Body of pancreas (tissue), 4 donors: ENCODE data around the gene E4F1. TPM values are rescaled to one million over a fixed set of nuclear protein-coding genes. Genes with fewer than 3 reads are reported as not detected.
A peak's percentile ranks its signal among the peaks of the same experiment; 100 is the strongest.

Experiments used
- ATAC-seq: fragments of 150-250 bp; one replicate; pipeline ENCODE4 v1.9.1; 2016
- DNase-seq, 4 donors: peaks; one replicate each; pipeline ENCODE4 v3.0.0-alpha.2; 2019
- H3K27ac ChIP-seq, 4 donors: fragments of 200-600 bp; sonication (generic); 1 replicate in 3 of 4; 2 replicates in 1 of 4; pipeline versions ENCODE4 v1.5.1 to v1.6.1; 2016 to 2019; ENCODE audit warnings: mild to moderate bottlenecking in 1 of 4, mixed read lengths in 1 of 4, moderate library complexity in 1 of 4
- H3K27me3 ChIP-seq, 2 donors: fragments of 200-600 bp; sonication (generic); one replicate each; pipeline ENCODE4 v1.6.0; 2016; ENCODE audit warnings: mild to moderate bottlenecking in 1 of 2
- H3K36me3 ChIP-seq, 2 donors: fragments of 200-600 bp; sonication (generic); replicated peaks in 1 of 2; 2 replicates each; pipeline ENCODE4 v1.5.1; 2016; ENCODE audit warnings: low read depth in 2 of 2; ENCODE audit not compliant: insufficient read depth in 1 of 2
- H3K4me1 ChIP-seq: fragments of 200-600 bp; sonication (generic); one replicate; pipeline ENCODE4 v1.6.0; 2016
- H3K4me3 ChIP-seq, 2 donors: fragments of 200-600 bp; sonication (generic); 1 replicate in 1 of 2; 2 replicates in 1 of 2; pipeline ENCODE4 v1.5.1; 2016 to 2019
- H3K9me3 ChIP-seq, 3 donors: fragments of 200-600 bp; sonication (generic); 1 replicate in 2 of 3; 2 replicates in 1 of 3; pipeline ENCODE4 v1.5.1; 2016
- POLR2A ChIP-seq, 3 donors: fragments of 450-650 bp; IDR thresholded peaks; one replicate each; pipeline ENCODE4 v1.6.1; 2016; ENCODE audit warnings: antibody characterized with exemption in 3 of 3, mild to moderate bottlenecking in 2 of 3
- WGBS, 2 donors: methylation state at CpG; one replicate each; pipeline ENCODE4 v1.1.5; 2017; 5-methylcytosine and 5-hydroxymethylcytosine counted together
- intact Hi-C: fragments of 100-400 bp; cut with DNase I; formaldehyde crosslinking; loops from one replicate; pipeline ENCODE4 v1.15.1; 2023
- total RNA-seq, 2 donors: library from RNA; depleted of rRNA; stranded (reverse); fragments of >200 nt; gene quantifications; one replicate each; pipeline ENCODE4 v1.1.0, GENCODE V29; 2016
- TF ChIP-seq, protein P1 (sequence below), 7 experiments: fragments of 450-650 bp in 4 of 7; fragments of 200-600 bp in 3 of 7; sonication (generic) in 3 of 7; IDR thresholded peaks; one replicate each; pipeline ENCODE4 v1.5.1; 2016 to 2019; ENCODE audit warnings: antibody characterized with exemption in 7 of 7

Gene E4F1
- total RNA-seq, 2 donors from 2014 or later: 22.3 to 48.1 TPM

DNA sequence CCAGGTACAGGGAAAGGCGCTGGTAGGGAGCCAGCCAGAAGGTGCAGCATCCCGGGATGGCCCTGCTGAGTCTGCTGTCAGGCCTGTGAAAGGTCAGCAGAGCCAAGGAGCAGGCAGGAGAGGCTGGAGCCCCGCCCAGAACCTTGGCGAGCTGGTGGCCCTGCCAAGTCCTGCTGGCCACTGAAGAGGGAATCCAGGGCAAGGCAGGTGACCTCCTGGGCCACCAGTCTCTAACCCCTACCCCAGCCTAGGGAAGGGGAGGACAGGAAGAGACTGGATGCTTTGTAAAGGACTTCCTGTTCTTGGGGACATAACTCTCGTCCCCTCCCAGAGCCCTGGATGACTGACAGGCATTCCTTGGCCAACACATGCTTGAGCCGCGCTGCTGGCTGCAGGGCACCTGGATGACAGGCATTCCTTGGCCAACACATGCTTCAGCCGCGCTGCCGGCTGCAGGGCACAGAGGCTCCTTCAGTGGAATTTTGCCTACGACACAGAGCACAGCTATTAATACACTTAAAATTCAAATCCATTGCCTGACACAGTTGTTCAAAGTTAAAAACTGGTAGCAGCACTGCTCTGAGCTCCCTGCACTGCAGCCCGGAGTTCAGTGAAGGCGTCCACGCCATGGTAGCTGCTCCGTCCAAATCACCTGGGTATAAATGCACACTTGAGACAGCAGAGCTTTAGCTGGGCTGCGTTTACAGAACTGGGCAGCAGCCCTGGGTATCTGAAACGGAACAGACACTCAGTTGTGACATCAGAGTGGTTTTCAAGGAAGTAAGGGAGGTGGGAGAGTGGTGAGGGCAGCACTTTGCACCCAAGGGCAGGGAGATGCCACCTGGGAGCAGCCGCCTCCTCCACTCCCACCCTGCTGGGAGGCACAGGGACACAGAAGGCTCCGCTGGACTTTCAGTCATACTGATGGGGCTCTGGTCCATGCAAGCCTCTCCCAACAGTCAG, 10.7 kb upstream of the E4F1 start:
- ATAC-seq: peak; percentile 12
- DNase-seq: peak; percentile 76 to 84 (median 80)
- peak overlapping the region; percentile 39 to 70 (median 52) for H3K27ac ChIP-seq

DNA sequence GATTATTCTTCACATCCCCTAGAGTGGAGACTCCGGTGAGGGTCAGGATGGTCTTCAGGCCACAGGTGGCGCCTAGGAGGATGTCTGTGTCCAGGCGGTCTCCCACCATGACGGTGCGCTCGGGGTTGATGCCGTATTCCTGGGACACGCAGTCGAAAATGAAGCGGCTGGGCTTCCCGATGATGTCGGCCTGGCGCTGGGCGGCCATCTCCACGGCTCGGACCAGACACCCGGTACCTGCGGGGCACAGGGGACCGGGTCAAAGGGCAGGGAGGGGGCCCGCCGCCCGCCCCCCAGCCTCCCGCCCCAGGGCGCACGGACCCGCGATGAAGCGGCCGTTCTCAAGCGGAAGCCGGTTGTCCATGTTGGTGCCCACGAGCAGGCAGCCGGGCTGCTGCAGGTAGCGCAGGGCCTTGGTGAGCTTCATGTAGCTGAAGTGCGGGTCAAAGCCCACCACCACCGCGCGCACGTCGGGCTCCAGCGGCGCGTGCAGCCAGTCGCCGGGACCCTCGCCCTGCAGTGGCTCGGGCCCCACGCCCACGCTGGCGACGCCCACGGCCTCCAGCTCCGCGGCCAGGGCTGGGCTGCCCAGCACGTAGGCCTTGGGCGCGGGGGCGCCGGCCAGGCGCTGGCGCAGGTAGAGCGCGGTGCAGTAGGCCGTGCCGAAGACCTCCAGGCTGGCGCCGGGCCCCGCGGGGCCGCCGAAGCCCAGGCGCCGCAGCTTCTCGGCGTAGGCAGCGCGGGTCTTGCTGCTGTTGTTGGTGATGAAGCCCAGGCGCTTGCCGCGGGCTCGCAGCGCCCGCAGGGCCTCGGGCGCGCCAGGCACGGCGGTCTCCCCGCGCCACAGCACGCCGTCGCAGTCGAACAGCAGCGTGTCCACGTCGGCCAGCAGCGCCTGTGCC, 9.3 kb upstream of the E4F1 start:
- peak overlapping the region in 3 of 4 donors; percentile 54 to 80 (median 73) for H3K27ac ChIP-seq
- intact Hi-C loops: no loop called here
- peak overlapping the region; percentile 5 to 24 for H3K4me3 ChIP-seq
- no peaks in the 10 kb centered on the region for H3K9me3 ChIP-seq
- no peaks in the 10 kb centered on the region for H3K27me3 ChIP-seq
- ATAC-seq: peak; percentile 0
- WGBS, 2 donors: 1 to 2% methylated on average over 13 to 97 of the region's 98 CpGs
- TF ChIP-seq, protein P1, sequence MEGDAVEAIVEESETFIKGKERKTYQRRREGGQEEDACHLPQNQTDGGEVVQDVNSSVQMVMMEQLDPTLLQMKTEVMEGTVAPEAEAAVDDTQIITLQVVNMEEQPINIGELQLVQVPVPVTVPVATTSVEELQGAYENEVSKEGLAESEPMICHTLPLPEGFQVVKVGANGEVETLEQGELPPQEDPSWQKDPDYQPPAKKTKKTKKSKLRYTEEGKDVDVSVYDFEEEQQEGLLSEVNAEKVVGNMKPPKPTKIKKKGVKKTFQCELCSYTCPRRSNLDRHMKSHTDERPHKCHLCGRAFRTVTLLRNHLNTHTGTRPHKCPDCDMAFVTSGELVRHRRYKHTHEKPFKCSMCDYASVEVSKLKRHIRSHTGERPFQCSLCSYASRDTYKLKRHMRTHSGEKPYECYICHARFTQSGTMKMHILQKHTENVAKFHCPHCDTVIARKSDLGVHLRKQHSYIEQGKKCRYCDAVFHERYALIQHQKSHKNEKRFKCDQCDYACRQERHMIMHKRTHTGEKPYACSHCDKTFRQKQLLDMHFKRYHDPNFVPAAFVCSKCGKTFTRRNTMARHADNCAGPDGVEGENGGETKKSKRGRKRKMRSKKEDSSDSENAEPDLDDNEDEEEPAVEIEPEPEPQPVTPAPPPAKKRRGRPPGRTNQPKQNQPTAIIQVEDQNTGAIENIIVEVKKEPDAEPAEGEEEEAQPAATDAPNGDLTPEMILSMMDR (IDR thresholded peaks at IDR 0.05): no peak
- TF ChIP-seq POLR2A (IDR thresholded peaks at IDR 0.05): no peak
- H3K36me3 ChIP-seq: no peaks in the 10 kb centered on the region
- peaks cover 26% of the 10 kb centered on the region for H3K4me1 ChIP-seq
- DNase-seq: no peak

More for the DNA sequence above, 10.7 kb upstream of the E4F1 start:
- H3K9me3 ChIP-seq: no peaks in the 10 kb centered on the region
- intact Hi-C loops: no loop called here
- peaks cover 26% of the 10 kb centered on the region for H3K4me1 ChIP-seq
- peaks cover 0 to 9% of the 10 kb centered on the region in 2 donors for H3K36me3 ChIP-seq
- TF ChIP-seq, protein P1 (IDR thresholded peaks at IDR 0.05): no peak
- peak in 1 of 3 donors; percentile 13 for TF ChIP-seq POLR2A (IDR thresholded peaks at IDR 0.05)
- WGBS, 2 donors: 25 to 38% methylated on average over 7 to 19 of the region's 19 CpGs
- no peaks in the 10 kb centered on the region for H3K27me3 ChIP-seq
- H3K4me3 ChIP-seq: no peak overlapping the region

DNA sequence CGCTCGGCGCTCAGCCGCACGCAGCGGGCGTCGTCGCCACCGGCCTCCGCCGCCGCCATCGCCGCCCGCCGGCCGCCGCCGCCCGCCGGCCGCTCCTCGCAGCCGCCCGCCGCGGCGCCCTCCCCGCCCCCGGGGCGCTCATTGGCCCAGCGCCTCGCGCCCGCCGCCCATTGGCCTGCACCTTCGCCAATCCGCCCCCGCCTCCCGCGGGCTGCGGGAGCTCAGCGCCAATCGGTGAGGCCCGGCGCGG, 8.7 kb upstream of the E4F1 start, which contains the start of gene PGP:
Gene PGP (minus strand): TSS at position 122 of the 250 bp plus-strand sequence. CDS start 63 bp downstream, at position 59.
- WGBS, 2 donors: 0 to 1% methylated on average over 2 to 29 of the region's 48 CpGs
- peak within 1 kb of the TSS; percentile 29 to 36 for H3K4me3 ChIP-seq
- H3K27ac ChIP-seq: peak within 1 kb of the TSS; percentile 95 to 99 (median 97)
- H3K36me3 ChIP-seq: no peaks in the 10 kb centered on the region
- ATAC-seq (no peak), DNase-seq (no peak)
- peaks cover 26% of the 10 kb centered on the region for H3K4me1 ChIP-seq
- H3K27me3 ChIP-seq: no peaks in the 10 kb centered on the region
- intact Hi-C loops: no loop called here
- no peak for TF ChIP-seq POLR2A (IDR thresholded peaks at IDR 0.05)
- TF ChIP-seq, protein P1 (IDR thresholded peaks at IDR 0.05): no peak
- H3K9me3 ChIP-seq: no peaks in the 10 kb centered on the region

DNA sequence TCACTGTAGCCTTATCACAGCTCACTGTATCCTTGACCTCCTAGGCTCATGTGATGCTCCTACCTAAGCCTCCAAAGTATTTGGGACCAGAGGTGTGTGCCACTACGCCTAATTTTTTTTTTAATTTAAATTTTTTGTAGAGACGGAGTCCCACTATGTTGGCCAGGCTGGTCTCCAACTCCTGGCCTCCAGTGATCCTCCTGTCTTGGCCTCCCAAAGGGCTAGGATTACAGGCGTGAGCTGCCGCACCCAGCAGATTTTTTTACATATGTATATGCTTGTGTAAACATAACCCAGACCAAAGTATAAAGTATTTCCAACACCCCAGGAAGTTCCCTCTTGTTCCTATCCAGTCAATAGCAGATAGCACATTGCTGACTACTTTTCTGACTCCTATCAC, 7.1 kb upstream of the E4F1 start:
- DNase-seq (no peak), ATAC-seq (no peak)
- intact Hi-C loops: no loop called here
- H3K9me3 ChIP-seq: no peaks in the 10 kb centered on the region
- peaks cover 26% of the 10 kb centered on the region for H3K4me1 ChIP-seq
- no peak overlapping the region for H3K4me3 ChIP-seq
- no peak overlapping the region for H3K27ac ChIP-seq
- TF ChIP-seq, protein P1 (IDR thresholded peaks at IDR 0.05): no peak
- no peak for TF ChIP-seq POLR2A (IDR thresholded peaks at IDR 0.05)
- 89 to 95% methylated on average over 4 of the region's 4 CpGs for WGBS, 2 donors
- H3K27me3 ChIP-seq: no peaks in the 10 kb centered on the region
- H3K36me3 ChIP-seq: no peaks in the 10 kb centered on the region
